ENCODE measurements around the gene KISS1.

DNA sequence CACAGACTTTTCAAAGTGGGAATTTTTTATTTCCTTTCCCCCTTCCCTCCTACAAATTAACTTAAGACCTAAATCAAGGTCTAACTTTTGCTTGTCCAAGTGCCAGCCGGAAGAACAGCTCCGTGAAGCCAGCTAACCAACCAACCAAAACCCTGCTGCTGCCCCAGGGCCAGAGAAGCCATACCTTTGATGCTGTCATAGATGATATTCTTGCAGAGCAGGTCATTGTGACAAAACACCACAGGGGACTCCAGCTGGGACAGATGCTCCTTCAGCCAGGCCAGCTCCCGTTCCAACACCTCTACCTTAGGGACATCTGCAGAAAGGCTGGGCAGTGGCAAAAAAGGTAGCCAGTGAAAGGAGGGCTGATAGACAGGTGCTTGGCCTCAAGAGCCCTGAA lies 55.2 kb downstream of the KISS1 start:
- TF ChIP-seq, protein P1, sequence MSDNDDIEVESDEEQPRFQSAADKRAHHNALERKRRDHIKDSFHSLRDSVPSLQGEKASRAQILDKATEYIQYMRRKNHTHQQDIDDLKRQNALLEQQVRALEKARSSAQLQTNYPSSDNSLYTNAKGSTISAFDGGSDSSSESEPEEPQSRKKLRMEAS (IDR thresholded peaks at IDR 0.05; ENCODE audit: low read depth), result no peak
- TF ChIP-seq, protein P2, sequence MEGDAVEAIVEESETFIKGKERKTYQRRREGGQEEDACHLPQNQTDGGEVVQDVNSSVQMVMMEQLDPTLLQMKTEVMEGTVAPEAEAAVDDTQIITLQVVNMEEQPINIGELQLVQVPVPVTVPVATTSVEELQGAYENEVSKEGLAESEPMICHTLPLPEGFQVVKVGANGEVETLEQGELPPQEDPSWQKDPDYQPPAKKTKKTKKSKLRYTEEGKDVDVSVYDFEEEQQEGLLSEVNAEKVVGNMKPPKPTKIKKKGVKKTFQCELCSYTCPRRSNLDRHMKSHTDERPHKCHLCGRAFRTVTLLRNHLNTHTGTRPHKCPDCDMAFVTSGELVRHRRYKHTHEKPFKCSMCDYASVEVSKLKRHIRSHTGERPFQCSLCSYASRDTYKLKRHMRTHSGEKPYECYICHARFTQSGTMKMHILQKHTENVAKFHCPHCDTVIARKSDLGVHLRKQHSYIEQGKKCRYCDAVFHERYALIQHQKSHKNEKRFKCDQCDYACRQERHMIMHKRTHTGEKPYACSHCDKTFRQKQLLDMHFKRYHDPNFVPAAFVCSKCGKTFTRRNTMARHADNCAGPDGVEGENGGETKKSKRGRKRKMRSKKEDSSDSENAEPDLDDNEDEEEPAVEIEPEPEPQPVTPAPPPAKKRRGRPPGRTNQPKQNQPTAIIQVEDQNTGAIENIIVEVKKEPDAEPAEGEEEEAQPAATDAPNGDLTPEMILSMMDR (IDR thresholded peaks at IDR 0.05), result no peak
- no peak for TF ChIP-seq SMC3 (IDR thresholded peaks at IDR 0.05; ENCODE audit: low read depth, low read length)
- no peak for TF ChIP-seq POLR2AphosphoS5 (IDR thresholded peaks at IDR 0.05; ENCODE audit: low read depth, low read length)
- no peak for TF ChIP-seq RFX5 (IDR thresholded peaks at IDR 0.05; ENCODE audit: low read length)

Measured in SK-N-SH (cell line).